Stimulated activated CD8-positive, alpha-beta memory T cell treated with anti-CD3 and anti-CD28 coated beads, Interleukin-4, amount 100 ng/mL, for 24 hours (primary cell): ENCODE data around the gene PPARD.

Source experiments
- DNase-seq: peaks from one replicate; pipeline ENCODE4 v3.0.0-alpha.2; 2020; ENCODE audit warnings: low read depth

The PPARD gene

GRCh38 chr6:35469751-35470662 lies 127.6 kb downstream of the PPARD start:
- DNase-seq = no peak

- DNase-seq = no peak
Observed at GRCh38 chr6:35470663-35471120, 128.3 kb downstream of the PPARD start.

GRCh38 chr6:35471836-35472345 lies 129.5 kb downstream of the PPARD start:
- DNase-seq = no peak

- no peak for DNase-seq
Observed at GRCh38 chr6:35473075-35473849, 130.9 kb downstream of the PPARD start.

GRCh38 chr6:35473850-35474130 lies 131.4 kb downstream of the PPARD start:
- no peak for DNase-seq

- DNase-seq = no peak
Observed at GRCh38 chr6:35474131-35474941, 132.0 kb downstream of the PPARD start.

- DNase-seq = no peak
Observed at GRCh38 chr6:35474942-35475570, 132.7 kb downstream of the PPARD start.

GRCh38 chr6:35475573-35475972 lies 133.2 kb downstream of the PPARD start:
- no peak for DNase-seq

- DNase-seq = no peak
Observed at GRCh38 chr6:35476004-35476403, 133.6 kb downstream of the PPARD start.

- no peak for DNase-seq
Observed at GRCh38 chr6:35477028-35477427, 134.7 kb downstream of the PPARD start.
